H9 (cell line): ENCODE results near the gene FNDC1. TPM values are rescaled to one million over a fixed set of nuclear protein-coding genes. Genes with fewer than 3 reads are reported as not detected.

Experiments used
- DNase-seq: peaks from one replicate; pipeline ENCODE4 v3.0.0-alpha.2; 2017
- H2AFZ ChIP-seq: one replicate; pipeline ENCODE4 v1.6.1; 2013; ENCODE audit warnings: mild to moderate bottlenecking, low read length, control low read depth, moderate library complexity
- H2AK5ac ChIP-seq: 2 replicates; pipeline ENCODE4 v1.6.1; 2013; ENCODE audit warnings: low read length, control low read depth, mixed read lengths; ENCODE audit not compliant: insufficient read length
- H2BK120ac ChIP-seq: one replicate; pipeline ENCODE4 v1.6.1; 2013; ENCODE audit warnings: low read depth, mild to moderate bottlenecking, low read length, control low read depth, inconsistent platforms; ENCODE audit not compliant: poor library complexity, severe bottlenecking
- H2BK12ac ChIP-seq: 2 replicates; pipeline ENCODE4 v1.6.1; 2013; ENCODE audit warnings: low read length, control low read depth, mixed read lengths, low read depth; ENCODE audit not compliant: insufficient read length
- H2BK15ac ChIP-seq: 2 replicates; pipeline ENCODE4 v1.6.1; 2013; ENCODE audit warnings: low read depth, low read length, control low read depth
- H2BK20ac ChIP-seq: one replicate; pipeline ENCODE4 v1.6.1; 2013; ENCODE audit warnings: low read depth, mild to moderate bottlenecking, low read length, control low read depth, inconsistent platforms; ENCODE audit not compliant: poor library complexity, severe bottlenecking
- H2BK5ac ChIP-seq: 2 replicates; pipeline ENCODE4 v1.6.1; 2013; ENCODE audit warnings: low read length, control low read depth, mixed read lengths; ENCODE audit not compliant: insufficient read length
- H3K14ac ChIP-seq: 2 replicates; pipeline ENCODE4 v1.6.1; 2013; ENCODE audit warnings: low read length, control low read depth; ENCODE audit not compliant: insufficient read depth
- H3K18ac ChIP-seq: 2 replicates; pipeline ENCODE4 v1.6.1; 2013; ENCODE audit warnings: low read depth, mild to moderate bottlenecking, mixed read lengths, low read length, control low read depth; ENCODE audit not compliant: insufficient read length
- H3K23ac ChIP-seq: 2 replicates; pipeline ENCODE4 v1.6.1; 2013; ENCODE audit warnings: low read length, control low read depth, mixed read lengths, low read depth; ENCODE audit not compliant: insufficient read length
- H3K23me2 ChIP-seq: 2 replicates; pipeline ENCODE4 v1.6.1; 2013; ENCODE audit warnings: low read depth, mild to moderate bottlenecking, mixed read lengths, low read length, control low read depth; ENCODE audit not compliant: insufficient read length, poor library complexity, severe bottlenecking
- H3K27ac ChIP-seq: 2 replicates; pipeline ENCODE4 v1.5.1; 2013; ENCODE audit warnings: low read length, control low read depth, mixed read lengths, low read depth; ENCODE audit not compliant: insufficient read length
- H3K27me3 ChIP-seq: 2 replicates; pipeline ENCODE4 v1.6.1; 2013; ENCODE audit warnings: low read length, control low read depth, inconsistent platforms; ENCODE audit not compliant: insufficient read depth
- H3K4ac ChIP-seq: 2 replicates; pipeline ENCODE4 v1.6.1; 2013; ENCODE audit warnings: low read depth, mild to moderate bottlenecking, control low read depth, inconsistent platforms, low read length, moderate library complexity
- H3K4me1 ChIP-seq: 2 replicates; pipeline ENCODE4 v1.6.1; 2013; ENCODE audit warnings: low read length, control low read depth, inconsistent platforms; ENCODE audit not compliant: insufficient read depth
- H3K4me2 ChIP-seq: 2 replicates; pipeline ENCODE4 v1.6.1; 2013; ENCODE audit warnings: low read length, control low read depth, mixed read lengths; ENCODE audit not compliant: insufficient read length, insufficient read depth
- H3K56ac ChIP-seq: 2 replicates; pipeline ENCODE4 v1.6.1; 2013; ENCODE audit warnings: low read depth, mild to moderate bottlenecking, mixed read lengths, low read length, control low read depth; ENCODE audit not compliant: insufficient read length
- H3K79me1 ChIP-seq: 2 replicates; pipeline ENCODE4 v1.6.1; 2013; ENCODE audit warnings: low read depth, mild to moderate bottlenecking, moderate library complexity, low read length, control low read depth, inconsistent platforms; ENCODE audit not compliant: insufficient read depth, poor library complexity, severe bottlenecking
- H3K79me2 ChIP-seq: 2 replicates; pipeline ENCODE4 v1.6.1; 2013; ENCODE audit warnings: low read length, control low read depth, inconsistent platforms; ENCODE audit not compliant: insufficient read depth
- H3K9ac ChIP-seq: 2 replicates; pipeline ENCODE4 v1.6.1; 2013; ENCODE audit warnings: low read length, control low read depth, mixed read lengths; ENCODE audit not compliant: insufficient read length; ENCODE audit errors: extremely low read depth
- H3K9me3 ChIP-seq: one replicate; pipeline ENCODE4 v1.6.1; 2013; ENCODE audit warnings: low read depth, low read length, inconsistent platforms; ENCODE audit not compliant: control insufficient read depth
- H3T11ph ChIP-seq: one replicate; pipeline ENCODE4 v1.6.1; 2013; ENCODE audit warnings: mild to moderate bottlenecking, low read length, control low read depth, inconsistent platforms
- H4K20me1 ChIP-seq: one replicate; pipeline ENCODE4 v1.6.1; 2013; ENCODE audit not compliant: control insufficient read depth, insufficient read length, insufficient read depth
- H4K5ac ChIP-seq: 2 replicates; pipeline ENCODE4 v1.6.1; 2013; ENCODE audit warnings: low read depth, mild to moderate bottlenecking, mixed read lengths, low read length, control low read depth; ENCODE audit not compliant: insufficient read length
- H4K8ac ChIP-seq: replicated peaks from 2 replicates; pipeline ENCODE4 v1.6.1; 2013; ENCODE audit warnings: low read length, control low read depth, mixed read lengths, low read depth; ENCODE audit not compliant: insufficient read length
- H4K91ac ChIP-seq: 2 replicates; pipeline ENCODE4 v1.6.1; 2013; ENCODE audit warnings: low read depth, mild to moderate bottlenecking, moderate library complexity, mixed read lengths, low read length, control low read depth; ENCODE audit not compliant: insufficient read length
- H3K27ac Mint-ChIP-seq, 3 experiments: 2 replicates in 2 of 3; 3 replicates in 1 of 3; pipeline ENCODE4 v1.8.0; 2020 to 2021; ENCODE audit warnings: mixed read lengths in 3 of 3, mild to moderate bottlenecking in 1 of 3, moderate library complexity in 1 of 3
- H3K27me3 Mint-ChIP-seq: 2 replicates; pipeline ENCODE4 v1.8.0; 2021; ENCODE audit warnings: low read depth, mild to moderate bottlenecking, moderate library complexity, mixed read lengths
- H3K36me3 Mint-ChIP-seq, 3 experiments: 2 replicates in 2 of 3; 3 replicates in 1 of 3; pipeline ENCODE4 v1.8.0; 2020 to 2021; ENCODE audit warnings: low read depth in 3 of 3, mixed read lengths in 3 of 3; ENCODE audit not compliant: insufficient read depth in 1 of 3
- H3K4me1 Mint-ChIP-seq, 2 experiments: 2 replicates each; pipeline ENCODE4 v1.8.0; 2020; ENCODE audit warnings: mixed read lengths in 2 of 2
- H3K4me3 Mint-ChIP-seq, 2 experiments: 2 replicates in 1 of 2; 3 replicates in 1 of 2; pipeline ENCODE4 v1.8.0; 2020 to 2021; ENCODE audit warnings: mild to moderate bottlenecking in 2 of 2, mixed read lengths in 2 of 2, moderate library complexity in 1 of 2
- H3K9me3 Mint-ChIP-seq, 2 experiments: 2 replicates in 1 of 2; 3 replicates in 1 of 2; pipeline ENCODE4 v1.8.0; 2020; ENCODE audit warnings: mild to moderate bottlenecking in 2 of 2, mixed read lengths in 2 of 2, moderate library complexity in 1 of 2
- CTCF ChIP-seq: fragments of 200-600 bp; sonication (generic); conservative IDR thresholded peaks from 3 replicates; pipeline ENCODE4 v1.8.0; 2021; ENCODE audit warnings: antibody characterized with exemption, mild to moderate bottlenecking
- WGBS: extraction: QIAGEN DNeasy Blood & Tissue Kit; methylation state at CpG from one replicate; pipeline ENCODE4 v1.1.7; 2013; ENCODE audit warnings: missing lambda C conversion rate, low lambda C conversion rate, mixed read lengths; ENCODE audit not compliant: insufficient read length; ENCODE audit errors: extremely low coverage; 5-methylcytosine and 5-hydroxymethylcytosine counted together
- total RNA-seq: library from RNA; stranded (reverse); gene quantifications from 2 replicates; pipeline ENCODE4 v1.2.1, GENCODE V29; 2021

Gene FNDC1
- total RNA-seq, 1 experiment from 2014 or later: 0.24 TPM

- Histone ChIP-seq H3K9ac (no peak overlapping the region), H4K91ac (no peak overlapping the region), H3K56ac (no peak overlapping the region), H2BK5ac (no peak overlapping the region), H2AFZ (no peak overlapping the region), H3K79me1 (no peaks in the 10 kb centered on the region), H3K4ac (no peak overlapping the region), H4K8ac (no peak overlapping the region), H3K23ac (no peak overlapping the region), H2AK5ac (no peak overlapping the region), H3K4me2 (peak overlapping the region; percentile 66), H3K79me2 (no peaks in the 10 kb centered on the region), H3K4me1 (no peaks in the 10 kb centered on the region), H3K27ac (no peak overlapping the region), H4K20me1 (no peaks in the 10 kb centered on the region), H2BK12ac (no peak overlapping the region), H3K27me3 (peaks cover 31% of the 10 kb centered on the region), H3K14ac (no peak overlapping the region), H3T11ph (no peak overlapping the region), H4K5ac (no peak overlapping the region), H3K9me3 (no peaks in the 10 kb centered on the region), H2BK120ac (no peak overlapping the region), H2BK20ac (no peak overlapping the region), H3K18ac (no peak overlapping the region), H2BK15ac (no peak overlapping the region), H3K23me2 (peaks cover 12% of the 10 kb centered on the region)
- no peak for TF ChIP-seq CTCF
- no peaks in the 10 kb centered on the region; a peak in 1 of 7 replicates for H3K36me3 Mint-ChIP-seq
- no peak overlapping the region for H3K27ac Mint-ChIP-seq
- peaks cover 19 to 23% of the 10 kb centered on the region in 2 experiments for H3K4me1 Mint-ChIP-seq
- peak overlapping the region; percentile 65 to 83 for H3K4me3 Mint-ChIP-seq
- H3K27me3 Mint-ChIP-seq: peaks cover 89% of the 10 kb centered on the region
- no CpG with 5 or more reads among the region's 7 CpGs for WGBS
- H3K9me3 Mint-ChIP-seq: peaks cover 0 to 9% of the 10 kb centered on the region in 2 experiments; a peak in 3 of 5 replicates
- no peak for DNase-seq
Measured at GRCh38 chr6:159170333-159170672, 1.1 kb downstream of the FNDC1 start.
